ENCODE data around the gene MDK.

- TF ChIP-seq, protein P1, sequence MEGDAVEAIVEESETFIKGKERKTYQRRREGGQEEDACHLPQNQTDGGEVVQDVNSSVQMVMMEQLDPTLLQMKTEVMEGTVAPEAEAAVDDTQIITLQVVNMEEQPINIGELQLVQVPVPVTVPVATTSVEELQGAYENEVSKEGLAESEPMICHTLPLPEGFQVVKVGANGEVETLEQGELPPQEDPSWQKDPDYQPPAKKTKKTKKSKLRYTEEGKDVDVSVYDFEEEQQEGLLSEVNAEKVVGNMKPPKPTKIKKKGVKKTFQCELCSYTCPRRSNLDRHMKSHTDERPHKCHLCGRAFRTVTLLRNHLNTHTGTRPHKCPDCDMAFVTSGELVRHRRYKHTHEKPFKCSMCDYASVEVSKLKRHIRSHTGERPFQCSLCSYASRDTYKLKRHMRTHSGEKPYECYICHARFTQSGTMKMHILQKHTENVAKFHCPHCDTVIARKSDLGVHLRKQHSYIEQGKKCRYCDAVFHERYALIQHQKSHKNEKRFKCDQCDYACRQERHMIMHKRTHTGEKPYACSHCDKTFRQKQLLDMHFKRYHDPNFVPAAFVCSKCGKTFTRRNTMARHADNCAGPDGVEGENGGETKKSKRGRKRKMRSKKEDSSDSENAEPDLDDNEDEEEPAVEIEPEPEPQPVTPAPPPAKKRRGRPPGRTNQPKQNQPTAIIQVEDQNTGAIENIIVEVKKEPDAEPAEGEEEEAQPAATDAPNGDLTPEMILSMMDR (IDR thresholded peaks at IDR 0.05) = no peak
- TF ChIP-seq POLR2A (IDR thresholded peaks at IDR 0.05) = no peak
Measured at GRCh38 chr11:46335890-46336562, 45.4 kb upstream of the MDK start.
